Transverse colon (tissue), 3 donors: ENCODE results near the gene ISYNA1.

ENCODE experiments used
- EP300 ChIP-seq: sonication (generic); formaldehyde crosslinking; IDR thresholded peaks from one replicate; pipeline ENCODE4 v1.6.1; 2017; ENCODE audit warnings: antibody characterized with exemption, low read depth
- TF ChIP-seq, protein P1 (sequence below), 5 experiments: fragments of 200-600 bp in 3 of 5; fragments of 450-650 bp in 2 of 5; sonication (generic) in 3 of 5; IDR thresholded peaks; 1 replicate in 2 of 5; 2 replicates in 3 of 5; pipeline ENCODE4 v1.5.1; 2016 to 2017; ENCODE audit warnings: antibody characterized with exemption in 5 of 5, inconsistent platforms in 3 of 5, mild to moderate bottlenecking in 2 of 5, moderate library complexity in 1 of 5

GRCh38 chr19:18427080-18427742, 10.7 kb downstream of the ISYNA1 start:
- TF ChIP-seq, protein P1, sequence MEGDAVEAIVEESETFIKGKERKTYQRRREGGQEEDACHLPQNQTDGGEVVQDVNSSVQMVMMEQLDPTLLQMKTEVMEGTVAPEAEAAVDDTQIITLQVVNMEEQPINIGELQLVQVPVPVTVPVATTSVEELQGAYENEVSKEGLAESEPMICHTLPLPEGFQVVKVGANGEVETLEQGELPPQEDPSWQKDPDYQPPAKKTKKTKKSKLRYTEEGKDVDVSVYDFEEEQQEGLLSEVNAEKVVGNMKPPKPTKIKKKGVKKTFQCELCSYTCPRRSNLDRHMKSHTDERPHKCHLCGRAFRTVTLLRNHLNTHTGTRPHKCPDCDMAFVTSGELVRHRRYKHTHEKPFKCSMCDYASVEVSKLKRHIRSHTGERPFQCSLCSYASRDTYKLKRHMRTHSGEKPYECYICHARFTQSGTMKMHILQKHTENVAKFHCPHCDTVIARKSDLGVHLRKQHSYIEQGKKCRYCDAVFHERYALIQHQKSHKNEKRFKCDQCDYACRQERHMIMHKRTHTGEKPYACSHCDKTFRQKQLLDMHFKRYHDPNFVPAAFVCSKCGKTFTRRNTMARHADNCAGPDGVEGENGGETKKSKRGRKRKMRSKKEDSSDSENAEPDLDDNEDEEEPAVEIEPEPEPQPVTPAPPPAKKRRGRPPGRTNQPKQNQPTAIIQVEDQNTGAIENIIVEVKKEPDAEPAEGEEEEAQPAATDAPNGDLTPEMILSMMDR (IDR thresholded peaks at IDR 0.05): no peak
- TF ChIP-seq EP300: no peak
